Middle frontal gyrus (tissue), 1 donor: ENCODE results near the gene CDC37.

Source experiments
- DNase-seq: peaks from one replicate; pipeline ENCODE4 v3.0.0-alpha.2; 2015; ENCODE audit warnings: low spot score; ENCODE audit errors: extremely low spot score

CDC37 gene

GRCh38 chr19:10353793-10354391 lies 49.5 kb downstream of the CDC37 start:
- DNase-seq, result no peak

GRCh38 chr19:10352764-10353671 lies 50.3 kb downstream of the CDC37 start:
- no peak for DNase-seq

- DNase-seq, result no peak
Observed at GRCh38 chr19:10346509-10346908, 56.8 kb downstream of the CDC37 start.

GRCh38 chr19:10344780-10345179 lies 58.6 kb downstream of the CDC37 start:
- DNase-seq, result peak; percentile 24

- no peak for DNase-seq
Observed at GRCh38 chr19:10343495-10343894, 59.8 kb downstream of the CDC37 start.
